Stomach (tissue), 9 donors: ENCODE results near the gene NDOR1. TPM values are rescaled to one million over a fixed set of nuclear protein-coding genes. Genes with fewer than 3 reads are reported as not detected.
A peak's percentile ranks its signal among the peaks of the same experiment; 100 is the strongest.
"Not testable (repeated sequence)": the region's sequence is repeated elsewhere in the genome, so short reads cannot be mapped to it uniquely, and the experiment has no call there.

Experiments used
- DNase-seq, 2 donors: peaks; one replicate each; pipeline versions ENCODE4 v3.0.0 to v3.0.0-alpha.2; 2013 to 2019
- H3K27ac ChIP-seq, 5 donors: fragments of 200-600 bp in 4 of 5; sonication (generic) in 4 of 5; one replicate each; pipeline ENCODE4 v1.5.1; 2013 to 2019; ENCODE audit warnings: mild to moderate bottlenecking in 1 of 5, moderate library complexity in 1 of 5
- H3K27me3 ChIP-seq, 3 donors: fragments of 200-600 bp; sonication (generic); one replicate each; pipeline ENCODE4 v1.5.1; 2017 to 2019; ENCODE audit warnings: mixed run types in 1 of 3
- H3K36me3 ChIP-seq, 4 donors: fragments of 200-600 bp; sonication (generic); 1 replicate in 3 of 4; 2 replicates in 1 of 4; pipeline ENCODE4 v1.5.1; 2016 to 2019
- H3K4me1 ChIP-seq, 4 donors: fragments of 200-600 bp; sonication (generic); one replicate each; pipeline ENCODE4 v1.5.1; 2016 to 2019
- H3K4me3 ChIP-seq, 4 donors: fragments of 200-600 bp; sonication (generic) in 3 of 4; one replicate each; pipeline ENCODE4 v1.5.1; 2016 to 2019; ENCODE audit warnings: mild to moderate bottlenecking in 1 of 4
- H3K9me3 ChIP-seq, 4 donors: fragments of 200-600 bp; sonication (generic); one replicate each; pipeline ENCODE4 v1.5.1; 2016 to 2019
- EP300 ChIP-seq: sonication (generic); formaldehyde crosslinking; IDR thresholded peaks from one replicate; pipeline ENCODE4 v1.6.1; 2017; ENCODE audit warnings: antibody characterized with exemption
- POLR2A ChIP-seq, 4 donors: fragments of 450-650 bp; IDR thresholded peaks; one replicate each; pipeline ENCODE4 v1.6.1; 2016; ENCODE audit warnings: antibody characterized with exemption in 4 of 4, control low read depth in 2 of 4, mild to moderate bottlenecking in 1 of 4, moderate library complexity in 1 of 4
- POLR2AphosphoS5 ChIP-seq, 3 donors: sonication (generic); formaldehyde crosslinking; IDR thresholded peaks; one replicate each; pipeline ENCODE4 v1.6.1; 2016; ENCODE audit warnings: antibody characterized with exemption in 3 of 3
- WGBS, 5 donors: extraction: QIAGEN DNeasy Blood & Tissue Kit in 3 of 5; methylation state at CpG; one replicate each; pipeline versions ENCODE4 v1.1.5 to v1.1.7; 2013 to 2018; 5-methylcytosine and 5-hydroxymethylcytosine counted together
- intact Hi-C: fragments of 100-400 bp; cut with DNase I; formaldehyde crosslinking; loops from one replicate; pipeline ENCODE4 v1.15.1; 2023; ENCODE audit warnings: low total_unique reads
- polyA plus RNA-seq, 3 donors: library from polyadenylated mRNA; stranded (reverse); fragments of 200-250 nt; gene quantifications; one replicate each; pipeline ENCODE4 v1.2.3, GENCODE V29; 2013
- total RNA-seq, 5 donors: library from RNA; depleted of rRNA; stranded (reverse); fragments of >200 nt; gene quantifications; one replicate each; pipeline versions ENCODE4 v1.1.0 to v1.2.3, GENCODE V29; 2014 to 2016
- TF ChIP-seq, protein P1 (sequence below), 7 experiments: fragments of 450-650 bp in 4 of 7; fragments of 200-600 bp in 3 of 7; sonication (generic) in 3 of 7; IDR thresholded peaks; one replicate each; pipeline ENCODE4 v1.5.1; 2016 to 2019; ENCODE audit warnings: antibody characterized with exemption in 7 of 7, control low read depth in 2 of 7, mild to moderate bottlenecking in 1 of 7
- donor health status: healthy with polysubstance abuse.
- donor health status: Bipolar disorder and iron deficiency.
- donor health status: healthy.

Gene NDOR1
- total and polyA plus RNA-seq, 8 donors: 0.89 to 105 (median 7.9) TPM

DNA sequence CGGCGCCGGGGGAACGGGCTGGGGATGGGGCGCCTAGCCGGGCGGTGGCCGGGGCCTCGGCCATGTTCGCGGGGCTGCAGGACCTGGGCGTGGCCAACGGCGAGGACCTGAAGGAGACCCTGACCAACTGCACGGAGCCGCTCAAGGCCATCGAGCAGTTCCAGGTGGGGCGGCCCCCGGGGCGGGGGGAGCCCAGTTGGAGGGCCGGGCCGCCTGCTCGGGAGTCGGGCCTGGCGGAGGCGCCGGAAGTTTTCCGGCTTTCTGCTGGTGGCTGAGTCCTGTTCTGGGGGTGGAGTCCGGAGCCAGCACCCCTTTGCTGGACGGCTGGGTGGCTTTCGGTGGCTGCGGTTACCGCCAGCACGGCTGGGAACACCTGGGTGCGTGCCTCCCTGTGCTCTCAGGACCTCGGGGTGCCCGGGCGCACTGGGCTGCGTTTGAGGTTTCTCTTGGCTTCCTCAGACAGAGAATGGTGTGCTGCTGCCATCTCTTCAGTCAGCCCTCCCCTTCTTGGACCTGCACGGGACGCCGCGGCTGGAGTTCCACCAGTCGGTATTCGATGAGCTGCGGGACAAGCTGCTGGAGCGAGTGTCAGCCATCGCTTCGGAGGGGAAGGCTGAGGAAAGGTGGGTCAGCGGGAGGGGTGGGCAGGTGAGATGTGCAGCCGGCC lies 50.1 kb downstream of the NDOR1 start:
- TF ChIP-seq POLR2A (IDR thresholded peaks at IDR 0.05): no peak
- TF ChIP-seq EP300: no peak
- TF ChIP-seq, protein P1, sequence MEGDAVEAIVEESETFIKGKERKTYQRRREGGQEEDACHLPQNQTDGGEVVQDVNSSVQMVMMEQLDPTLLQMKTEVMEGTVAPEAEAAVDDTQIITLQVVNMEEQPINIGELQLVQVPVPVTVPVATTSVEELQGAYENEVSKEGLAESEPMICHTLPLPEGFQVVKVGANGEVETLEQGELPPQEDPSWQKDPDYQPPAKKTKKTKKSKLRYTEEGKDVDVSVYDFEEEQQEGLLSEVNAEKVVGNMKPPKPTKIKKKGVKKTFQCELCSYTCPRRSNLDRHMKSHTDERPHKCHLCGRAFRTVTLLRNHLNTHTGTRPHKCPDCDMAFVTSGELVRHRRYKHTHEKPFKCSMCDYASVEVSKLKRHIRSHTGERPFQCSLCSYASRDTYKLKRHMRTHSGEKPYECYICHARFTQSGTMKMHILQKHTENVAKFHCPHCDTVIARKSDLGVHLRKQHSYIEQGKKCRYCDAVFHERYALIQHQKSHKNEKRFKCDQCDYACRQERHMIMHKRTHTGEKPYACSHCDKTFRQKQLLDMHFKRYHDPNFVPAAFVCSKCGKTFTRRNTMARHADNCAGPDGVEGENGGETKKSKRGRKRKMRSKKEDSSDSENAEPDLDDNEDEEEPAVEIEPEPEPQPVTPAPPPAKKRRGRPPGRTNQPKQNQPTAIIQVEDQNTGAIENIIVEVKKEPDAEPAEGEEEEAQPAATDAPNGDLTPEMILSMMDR (IDR thresholded peaks at IDR 0.05): no peak
- no peak for TF ChIP-seq POLR2AphosphoS5 (IDR thresholded peaks at IDR 0.05)
- Histone ChIP-seq H3K4me3 (peak overlapping the region; percentile 94 to 100 (median 98)), H3K36me3 (peaks cover 4 to 32% (median 26%) of the 10 kb centered on the region in 4 donors), H3K27me3 (no peaks in the 10 kb centered on the region), H3K27ac (peak overlapping the region; percentile 78 to 91 (median 82)), H3K4me1 (peaks cover 22 to 51% (median 38%) of the 10 kb centered on the region in 4 donors), H3K9me3 (no peaks in the 10 kb centered on the region)
- 1 to 2% (median 1%) methylated on average over 23 to 51 of the region's 51 CpGs for WGBS, 5 donors
- intact Hi-C loops: no loop called here
- DNase-seq: no peak

DNA sequence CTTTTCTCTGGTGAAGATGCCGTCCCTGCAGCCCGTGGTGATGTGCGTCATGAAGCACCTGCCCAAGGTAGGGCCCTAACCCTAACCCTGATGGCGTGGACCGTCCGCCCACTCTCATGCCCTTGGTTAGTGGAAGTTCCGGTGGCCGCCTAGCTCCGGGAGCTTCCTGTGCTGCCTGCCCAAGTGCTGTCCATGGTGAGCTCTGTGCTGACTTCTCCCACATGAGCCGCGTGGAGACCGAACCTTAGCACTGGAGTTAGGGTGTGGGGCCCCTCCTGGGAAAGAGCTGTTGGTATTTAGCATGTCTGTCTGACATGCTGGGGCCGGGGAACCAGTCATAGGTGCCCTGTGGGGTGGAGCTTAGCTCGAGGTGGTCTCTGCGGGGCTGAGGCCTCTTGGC lies 50.9 kb downstream of the NDOR1 start:
- H3K27ac ChIP-seq: no peak overlapping the region
- no peaks in the 10 kb centered on the region for H3K27me3 ChIP-seq
- peak overlapping the region; percentile 94 to 100 (median 98) for H3K4me3 ChIP-seq
- TF ChIP-seq, protein P1 (IDR thresholded peaks at IDR 0.05): no peak
- no peaks in the 10 kb centered on the region for H3K9me3 ChIP-seq
- intact Hi-C loops: no loop called here
- peaks cover 4 to 32% (median 26%) of the 10 kb centered on the region in 4 donors for H3K36me3 ChIP-seq
- 71 to 87% (median 76%) methylated on average over 15 of the region's 15 CpGs for WGBS, 5 donors
- DNase-seq: no peak
- peaks cover 22 to 51% (median 38%) of the 10 kb centered on the region in 4 donors for H3K4me1 ChIP-seq

DNA sequence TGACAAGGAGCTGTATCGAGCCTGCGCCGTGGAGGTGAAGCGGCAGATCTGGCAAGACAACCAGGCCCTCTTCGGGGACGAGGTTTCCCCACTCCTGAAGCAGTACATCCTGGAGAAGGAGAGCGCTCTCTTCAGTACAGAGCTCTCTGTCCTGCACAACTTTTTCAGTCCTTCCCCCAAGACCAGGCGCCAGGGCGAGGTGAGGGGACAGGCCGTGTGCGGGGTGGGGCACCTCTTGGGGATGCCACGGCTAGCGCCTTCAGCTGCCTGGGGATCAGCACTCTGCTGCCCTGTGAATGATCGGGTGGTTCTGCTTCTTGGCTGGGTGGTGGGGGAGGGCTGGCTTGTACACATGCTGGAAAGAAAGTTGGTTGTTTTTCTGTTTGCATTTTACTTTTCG lies 51.4 kb downstream of the NDOR1 start:
- no peaks in the 10 kb centered on the region for H3K9me3 ChIP-seq
- H3K36me3 ChIP-seq: peaks cover 4 to 32% (median 26%) of the 10 kb centered on the region in 4 donors
- intact Hi-C loops: no loop called here
- WGBS, 5 donors: 87 to 91% (median 89%) methylated on average over 15 of the region's 15 CpGs
- DNase-seq: no peak
- no peaks in the 10 kb centered on the region for H3K27me3 ChIP-seq
- H3K4me1 ChIP-seq: peaks cover 22 to 54% (median 39%) of the 10 kb centered on the region in 4 donors
- no peak overlapping the region for H3K27ac ChIP-seq
- H3K4me3 ChIP-seq: peak overlapping the region in 2 of 4 donors; percentile 97 to 100
- TF ChIP-seq POLR2A (IDR thresholded peaks at IDR 0.05): no peak
- TF ChIP-seq EP300: no peak

DNA sequence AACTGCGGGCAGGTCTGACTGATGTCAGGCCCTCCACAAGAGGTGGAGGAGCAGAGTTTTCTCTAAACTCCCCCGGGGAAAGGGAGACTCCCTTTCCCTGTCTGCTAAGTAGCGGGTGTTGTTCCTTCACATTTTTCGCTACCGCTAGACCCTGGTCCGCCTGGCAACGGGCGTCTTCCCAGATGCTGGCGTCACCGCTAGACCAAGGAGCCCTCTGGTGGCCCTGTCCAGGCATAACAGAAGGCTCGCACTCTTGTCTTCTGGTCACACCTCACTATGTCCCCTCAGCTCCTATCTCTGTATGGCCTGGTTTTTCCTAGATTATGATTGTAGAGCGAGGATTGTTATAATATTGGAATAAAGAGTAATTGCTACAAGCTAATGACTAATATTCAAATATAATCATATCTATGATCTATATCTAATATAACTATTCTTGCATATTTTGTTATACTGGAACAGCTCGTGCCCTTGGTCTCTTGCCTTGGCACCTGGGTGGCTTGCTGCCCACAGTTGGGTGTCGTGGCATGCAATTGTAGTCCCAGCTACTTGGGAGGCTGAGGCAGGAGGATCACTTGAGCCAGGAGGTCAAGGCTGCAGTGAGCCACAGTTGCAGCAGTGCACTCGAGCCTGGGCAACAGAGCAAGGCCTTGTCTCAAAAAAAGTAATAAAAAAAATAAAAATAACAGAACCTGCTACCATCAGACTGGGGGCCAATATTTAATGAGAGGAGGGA lies 56.8 kb downstream of the NDOR1 start:
- peak; percentile 50 to 60 for DNase-seq

More for the DNA sequence above, 56.8 kb downstream of the NDOR1 start:
- TF ChIP-seq, protein P1 (IDR thresholded peaks at IDR 0.05): peak in 5 of 7 experiments; percentile 12 to 56 (median 51)
- H3K4me3 ChIP-seq, intact Hi-C loops, H3K9me3 ChIP-seq, H3K27me3 ChIP-seq, H3K27ac ChIP-seq: not testable (repeated sequence)
- WGBS, 5 donors: 19 to 34% (median 28%) methylated on average over 14 to 15 of the region's 15 CpGs
- peaks cover 32 to 68% (median 62%) of the 10 kb centered on the region in 4 donors for H3K36me3 ChIP-seq
- peaks cover 0 to 28% (median 13%) of the 10 kb centered on the region in 4 donors for H3K4me1 ChIP-seq
